Osteocyte (in vitro differentiated cells): ENCODE data around the gene SAP25. TPM values are rescaled to one million over a fixed set of nuclear protein-coding genes. Genes with fewer than 3 reads are reported as not detected.
A peak's percentile ranks its signal among the peaks of the same experiment; 100 is the strongest.
"Not testable (repeated sequence)": the region's sequence is repeated elsewhere in the genome, so short reads cannot be mapped to it uniquely, and the experiment has no call there.

Experiments used
- DNase-seq: peaks from one replicate; pipeline ENCODE4 v3.0.0; 2021; ENCODE audit warnings: mixed read lengths; ENCODE audit not compliant: unreplicated experiment; ENCODE audit errors: extremely low spot score
- H3K27ac Mint-ChIP-seq: one replicate; pipeline ENCODE4 v1.8.0; 2021; ENCODE audit warnings: mild to moderate bottlenecking, mixed read lengths; ENCODE audit not compliant: unreplicated experiment
- H3K27me3 Mint-ChIP-seq: one replicate; pipeline ENCODE4 v1.8.0; 2021; ENCODE audit warnings: mixed read lengths; ENCODE audit not compliant: unreplicated experiment
- H3K36me3 Mint-ChIP-seq: one replicate; pipeline ENCODE4 v1.8.0; 2021; ENCODE audit warnings: mixed read lengths; ENCODE audit not compliant: unreplicated experiment
- H3K4me1 Mint-ChIP-seq: one replicate; pipeline ENCODE4 v1.8.0; 2021; ENCODE audit warnings: mixed read lengths; ENCODE audit not compliant: unreplicated experiment
- H3K4me3 Mint-ChIP-seq: one replicate; pipeline ENCODE4 v1.8.0; 2021; ENCODE audit warnings: mild to moderate bottlenecking, moderate library complexity, mixed read lengths; ENCODE audit not compliant: unreplicated experiment
- H3K9me3 Mint-ChIP-seq: one replicate; pipeline ENCODE4 v1.8.0; 2021; ENCODE audit warnings: mixed read lengths; ENCODE audit not compliant: unreplicated experiment
- total RNA-seq: library from RNA; stranded (reverse); gene quantifications from 2 replicates; pipeline ENCODE4 v1.2.1, GENCODE V29; 2021
- TF ChIP-seq, protein P1 (sequence below): fragments of 200-600 bp; sonication (generic); IDR thresholded peaks from 2 replicates; pipeline ENCODE4 v1.5.0; 2021; ENCODE audit warnings: antibody characterized with exemption, mild to moderate bottlenecking, moderate library complexity

SAP25 gene
- total RNA-seq, 1 donor from 2014 or later = 1.5 TPM

DNA sequence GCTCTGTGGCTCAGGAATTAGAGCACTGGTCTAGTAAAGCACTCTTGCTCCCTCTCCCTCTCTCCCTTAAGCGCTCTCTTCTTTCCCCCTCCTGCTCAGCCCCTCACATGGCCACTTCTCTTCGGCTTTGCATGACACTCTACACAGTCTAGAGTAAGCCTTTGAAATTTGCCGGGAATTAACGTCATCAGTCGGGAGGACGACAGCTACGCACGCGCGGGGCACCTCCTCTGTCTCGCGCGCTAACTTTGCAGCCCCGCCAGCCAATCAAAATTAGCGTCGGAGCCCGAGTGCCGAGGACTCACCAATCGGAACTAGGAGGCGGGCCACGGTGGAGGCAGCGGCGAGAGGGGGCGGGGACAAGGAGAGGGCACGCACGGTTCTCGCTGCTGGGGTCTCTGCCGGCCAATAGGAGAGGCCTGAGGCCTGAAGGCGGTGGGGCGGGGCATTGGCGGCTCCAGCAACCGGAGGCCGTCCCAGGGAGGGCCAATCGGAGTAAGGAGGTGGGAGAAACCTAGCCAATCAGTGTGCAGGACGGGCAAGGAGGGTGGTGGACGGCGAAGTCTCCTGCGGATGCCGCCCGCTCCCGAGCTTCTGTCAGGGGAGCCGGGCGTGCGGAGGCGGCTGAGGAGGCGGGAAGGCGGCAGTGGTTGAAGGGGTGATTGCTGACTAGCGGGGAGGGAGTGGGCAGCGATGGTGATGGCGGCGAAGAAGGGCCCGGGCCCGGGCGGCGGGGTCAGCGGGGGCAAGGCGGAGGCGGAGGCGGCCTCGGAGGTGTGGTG, 34.9 kb downstream of the SAP25 start, which contains the start of gene AGFG2:
AGFG2 (plus strand) TSS at position 550 of the 782 bp plus-strand sequence; CDS start at position 694, 144 bp downstream.
- TF ChIP-seq, protein P1, sequence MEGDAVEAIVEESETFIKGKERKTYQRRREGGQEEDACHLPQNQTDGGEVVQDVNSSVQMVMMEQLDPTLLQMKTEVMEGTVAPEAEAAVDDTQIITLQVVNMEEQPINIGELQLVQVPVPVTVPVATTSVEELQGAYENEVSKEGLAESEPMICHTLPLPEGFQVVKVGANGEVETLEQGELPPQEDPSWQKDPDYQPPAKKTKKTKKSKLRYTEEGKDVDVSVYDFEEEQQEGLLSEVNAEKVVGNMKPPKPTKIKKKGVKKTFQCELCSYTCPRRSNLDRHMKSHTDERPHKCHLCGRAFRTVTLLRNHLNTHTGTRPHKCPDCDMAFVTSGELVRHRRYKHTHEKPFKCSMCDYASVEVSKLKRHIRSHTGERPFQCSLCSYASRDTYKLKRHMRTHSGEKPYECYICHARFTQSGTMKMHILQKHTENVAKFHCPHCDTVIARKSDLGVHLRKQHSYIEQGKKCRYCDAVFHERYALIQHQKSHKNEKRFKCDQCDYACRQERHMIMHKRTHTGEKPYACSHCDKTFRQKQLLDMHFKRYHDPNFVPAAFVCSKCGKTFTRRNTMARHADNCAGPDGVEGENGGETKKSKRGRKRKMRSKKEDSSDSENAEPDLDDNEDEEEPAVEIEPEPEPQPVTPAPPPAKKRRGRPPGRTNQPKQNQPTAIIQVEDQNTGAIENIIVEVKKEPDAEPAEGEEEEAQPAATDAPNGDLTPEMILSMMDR = no peak
- H3K4me3 Mint-ChIP-seq = peak within 1 kb of the TSS; percentile 98
- H3K36me3 Mint-ChIP-seq = no peaks in the 10 kb centered on the region
- no peaks in the 10 kb centered on the region for H3K27me3 Mint-ChIP-seq
- DNase-seq = peak; percentile 100
- H3K27ac Mint-ChIP-seq = peak within 1 kb of the TSS; percentile 79
- H3K9me3 Mint-ChIP-seq = no peaks in the 10 kb centered on the region
- H3K4me1 Mint-ChIP-seq = peaks cover 15% of the 10 kb centered on the region

DNA sequence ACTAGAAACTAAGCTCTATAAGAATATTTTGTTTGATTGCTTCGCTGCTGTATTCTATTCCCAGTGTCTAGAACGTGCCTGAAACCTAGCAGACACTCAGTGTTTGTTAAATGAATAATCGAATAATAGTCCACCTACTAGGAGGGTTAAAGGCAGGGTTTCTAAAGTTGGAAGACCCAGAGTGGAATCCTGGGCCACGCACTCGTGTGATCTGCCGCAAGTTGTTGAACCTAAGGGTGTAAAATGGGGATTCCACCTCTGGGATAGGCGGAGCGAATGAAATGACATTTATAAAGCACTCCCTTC, 35.4 kb downstream of the SAP25 start:
- no peaks in the 10 kb centered on the region for H3K27me3 Mint-ChIP-seq

DNA sequence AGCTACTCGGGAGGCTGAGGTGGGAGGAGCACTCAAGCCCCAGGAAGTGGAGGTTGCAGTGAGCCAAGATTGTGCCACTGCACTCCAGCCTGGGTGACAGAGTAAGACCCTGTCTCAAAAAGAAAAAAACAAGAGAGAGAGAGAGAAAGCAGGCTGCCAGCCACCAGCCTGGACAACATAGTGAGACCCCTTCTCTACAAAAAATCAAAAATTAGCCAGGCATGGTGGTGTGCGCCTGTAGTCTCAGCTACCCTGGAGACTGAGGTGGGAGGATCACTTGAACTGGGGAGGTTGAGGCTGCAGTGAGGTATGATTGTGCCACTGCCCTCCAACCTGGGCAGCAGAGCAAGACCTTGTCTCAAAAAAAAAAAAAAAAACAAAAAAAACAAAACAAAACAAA, 37.0 kb downstream of the SAP25 start:
- DNase-seq, H3K27me3 Mint-ChIP-seq, H3K9me3 Mint-ChIP-seq, H3K36me3 Mint-ChIP-seq, H3K27ac Mint-ChIP-seq, H3K4me3 Mint-ChIP-seq: not testable (repeated sequence)
- peaks cover 15% of the 10 kb centered on the region for H3K4me1 Mint-ChIP-seq

More for the DNA sequence above, 35.4 kb downstream of the SAP25 start:
- TF ChIP-seq, protein P1 = no peak
- peaks cover 15% of the 10 kb centered on the region for H3K4me1 Mint-ChIP-seq
- H3K9me3 Mint-ChIP-seq = no peaks in the 10 kb centered on the region
- no peak for DNase-seq
- peak overlapping the region; percentile 73 for H3K4me3 Mint-ChIP-seq
- H3K27ac Mint-ChIP-seq = peak overlapping the region; percentile 59
- no peaks in the 10 kb centered on the region for H3K36me3 Mint-ChIP-seq

DNA sequence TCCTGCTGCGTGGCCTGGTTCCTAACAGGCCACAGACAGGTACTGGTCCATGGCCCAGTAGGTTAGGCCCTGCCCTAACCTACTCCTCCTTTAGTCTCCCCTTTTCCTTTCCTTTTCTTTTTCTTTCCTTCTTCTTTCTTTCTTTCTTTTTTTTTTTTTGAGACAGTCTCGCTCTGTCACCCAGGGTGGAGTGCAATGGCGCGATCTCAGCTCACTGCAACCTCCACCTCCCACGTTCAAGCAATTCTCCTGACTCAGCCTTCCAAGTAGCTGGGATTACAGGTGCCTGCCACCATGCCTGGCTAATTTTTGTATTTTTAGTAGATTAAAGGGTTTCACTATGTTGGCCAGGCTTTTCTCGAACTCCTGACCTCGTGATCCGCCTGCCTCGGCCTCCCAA, 37.7 kb downstream of the SAP25 start:
- H3K4me1 Mint-ChIP-seq = peaks cover 15% of the 10 kb centered on the region
- H3K27me3 Mint-ChIP-seq, H3K4me3 Mint-ChIP-seq, H3K27ac Mint-ChIP-seq, DNase-seq, H3K9me3 Mint-ChIP-seq, H3K36me3 Mint-ChIP-seq: not testable (repeated sequence)

DNA sequence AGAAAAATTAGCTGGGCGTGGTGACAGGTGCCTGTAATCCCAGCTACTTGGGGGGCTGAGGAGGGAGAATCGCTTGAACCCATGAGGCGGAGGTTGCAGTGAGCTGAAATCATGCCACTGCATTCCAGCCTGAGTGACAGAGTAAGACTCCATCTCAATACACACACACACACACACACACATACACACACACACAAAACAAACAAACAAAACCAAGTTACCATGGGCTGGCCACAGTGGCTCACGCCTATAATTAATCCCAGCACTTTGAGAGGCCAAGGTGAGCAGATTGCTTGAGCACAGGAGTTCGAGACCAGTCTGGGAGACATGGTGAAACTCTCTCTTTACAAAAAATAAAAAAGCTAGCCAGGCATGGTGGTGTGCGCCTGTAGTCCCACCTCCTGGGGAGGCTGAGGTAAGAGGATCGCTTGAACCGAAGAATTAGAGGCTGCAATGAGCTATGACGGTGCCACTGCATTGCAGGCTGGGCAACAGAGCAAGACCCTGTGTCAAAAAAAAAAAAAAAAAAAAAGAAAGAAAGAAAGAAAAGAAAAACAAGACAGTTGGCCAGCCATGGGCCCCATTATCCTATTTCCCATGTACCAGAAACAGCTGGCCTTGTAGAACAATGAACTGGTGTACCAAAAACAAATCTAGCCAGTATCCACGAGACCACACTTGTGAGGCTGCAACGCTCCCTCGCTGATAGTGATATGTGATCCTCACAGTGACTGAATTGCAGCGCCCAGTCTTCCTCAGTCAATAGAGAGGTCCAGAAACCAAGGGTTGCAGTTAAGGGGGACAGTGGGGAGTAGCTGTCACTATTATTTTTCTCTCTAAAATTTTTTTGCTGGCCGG, 41.3 kb downstream of the SAP25 start:
- Mint-ChIP-seq H3K27me3 (no peaks in the 10 kb centered on the region), H3K4me1 (peaks cover 2% of the 10 kb centered on the region), H3K27ac (no peak overlapping the region), H3K9me3 (no peaks in the 10 kb centered on the region), H3K4me3 (no peak overlapping the region), H3K36me3 (no peaks in the 10 kb centered on the region)
- no peak for DNase-seq
- TF ChIP-seq, protein P1 = no peak

DNA sequence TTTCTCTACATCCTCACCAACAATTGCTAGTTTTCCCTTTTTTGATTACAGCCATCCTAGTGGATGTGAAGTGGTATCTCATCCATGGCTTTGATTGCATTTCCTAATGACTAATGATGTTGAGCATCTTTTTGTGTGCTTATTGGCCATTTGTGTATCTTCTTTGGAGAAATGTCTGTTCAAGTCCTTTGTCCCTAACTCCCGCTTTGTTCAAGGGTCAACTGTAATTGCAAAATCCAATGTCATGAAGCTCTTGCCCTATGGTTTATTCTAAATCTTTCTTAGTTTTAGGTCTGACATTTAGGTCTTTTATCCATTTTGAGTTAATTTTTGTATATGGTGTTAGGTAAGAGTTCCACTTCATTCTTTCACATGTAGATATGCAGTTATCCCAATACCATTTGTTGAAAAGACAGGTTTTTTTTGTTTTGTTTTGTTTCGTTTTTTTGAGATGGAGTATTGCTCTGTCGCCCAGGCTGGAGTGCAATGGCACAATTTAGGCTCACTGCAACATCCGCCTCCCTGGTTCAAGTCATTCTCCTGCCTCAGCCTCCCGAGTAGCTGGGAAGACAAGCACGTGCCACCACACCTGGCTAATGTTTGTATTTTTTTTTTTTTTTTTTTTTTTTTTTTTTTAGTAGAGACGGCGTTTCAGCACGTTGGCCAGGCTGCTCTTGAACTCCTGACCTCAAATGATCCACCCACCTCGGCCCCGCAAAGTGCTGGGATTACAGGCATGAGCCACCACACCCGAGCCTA, 45.4 kb downstream of the SAP25 start:
- H3K27me3 Mint-ChIP-seq, H3K9me3 Mint-ChIP-seq, H3K36me3 Mint-ChIP-seq, DNase-seq, H3K4me3 Mint-ChIP-seq, H3K4me1 Mint-ChIP-seq, H3K27ac Mint-ChIP-seq: not testable (repeated sequence)

DNA sequence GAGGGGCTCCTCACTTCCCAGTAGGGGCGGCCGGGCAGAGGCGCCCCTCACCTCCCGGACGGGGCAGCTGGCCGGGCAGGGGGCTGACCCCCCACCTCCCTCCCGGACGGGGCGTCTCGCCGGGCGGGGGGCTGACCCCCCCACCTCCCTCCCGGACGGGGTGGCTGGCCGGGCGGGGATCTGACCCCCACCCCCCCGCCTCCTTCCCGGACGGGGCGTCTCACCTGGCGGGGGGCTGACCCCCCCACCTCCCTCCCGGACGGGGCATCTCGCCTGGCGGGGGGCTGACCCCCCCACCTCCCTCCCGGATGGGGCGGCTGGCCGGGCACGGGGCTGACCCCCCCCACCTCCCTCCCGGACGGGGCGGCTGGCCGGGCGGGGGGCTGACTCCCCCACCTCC, 50.5 kb downstream of the SAP25 start:
- H3K9me3 Mint-ChIP-seq, H3K27me3 Mint-ChIP-seq: not testable (repeated sequence)

More for the DNA sequence above, 50.5 kb downstream of the SAP25 start:
- not testable (repeated sequence) for DNase-seq, H3K27ac Mint-ChIP-seq, H3K36me3 Mint-ChIP-seq, H3K4me3 Mint-ChIP-seq, H3K4me1 Mint-ChIP-seq
